IPS-NIHi11 (cell line): ENCODE results near the gene NDUFAF5.

ENCODE experiments used
- DNase-seq: peaks from one replicate; pipeline ENCODE4 v3.0.0; 2012; ENCODE audit warnings: mixed read lengths, low spot score

Gene NDUFAF5

DNA sequence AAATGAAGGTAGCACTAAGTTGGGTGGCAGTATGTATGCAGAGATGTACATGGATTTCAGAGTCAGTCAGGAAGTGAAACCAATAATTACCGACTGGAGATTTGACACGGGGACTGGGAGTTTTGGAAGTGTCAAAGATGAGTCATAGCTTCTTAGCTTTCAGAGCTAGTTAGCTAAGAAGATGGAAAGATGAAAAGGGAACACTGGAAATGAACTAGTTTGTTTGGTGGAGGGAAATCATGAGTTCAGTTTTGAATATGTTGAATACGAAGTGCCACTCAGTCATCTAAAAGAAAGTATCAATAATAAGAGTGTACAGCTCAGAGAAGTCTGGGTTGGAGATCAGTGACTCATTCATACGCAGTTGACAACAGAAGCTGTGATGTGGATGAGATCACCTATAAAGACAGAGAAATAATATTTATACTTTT lies 7.6 kb upstream of the NDUFAF5 start:
- no peak for DNase-seq

DNA sequence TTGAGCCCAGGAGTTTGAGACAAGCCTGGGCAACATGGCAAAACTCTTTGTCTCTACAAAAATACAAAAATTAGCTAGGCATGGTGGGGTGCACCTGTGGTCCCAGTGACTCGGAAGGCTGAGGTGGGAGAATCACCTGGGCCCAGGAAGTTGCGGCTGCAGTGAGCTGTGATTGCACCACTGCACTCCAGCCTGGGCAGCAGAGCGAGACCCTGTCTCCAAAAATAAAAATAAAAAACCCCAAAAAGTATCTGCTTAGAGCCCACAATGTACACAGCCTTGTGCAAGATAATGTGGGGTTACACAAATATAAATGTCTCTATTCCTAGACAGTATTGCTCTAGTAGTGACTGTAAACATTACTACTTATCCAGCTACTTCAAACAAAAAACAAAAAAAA lies 6.0 kb upstream of the NDUFAF5 start:
- no peak for DNase-seq

DNA sequence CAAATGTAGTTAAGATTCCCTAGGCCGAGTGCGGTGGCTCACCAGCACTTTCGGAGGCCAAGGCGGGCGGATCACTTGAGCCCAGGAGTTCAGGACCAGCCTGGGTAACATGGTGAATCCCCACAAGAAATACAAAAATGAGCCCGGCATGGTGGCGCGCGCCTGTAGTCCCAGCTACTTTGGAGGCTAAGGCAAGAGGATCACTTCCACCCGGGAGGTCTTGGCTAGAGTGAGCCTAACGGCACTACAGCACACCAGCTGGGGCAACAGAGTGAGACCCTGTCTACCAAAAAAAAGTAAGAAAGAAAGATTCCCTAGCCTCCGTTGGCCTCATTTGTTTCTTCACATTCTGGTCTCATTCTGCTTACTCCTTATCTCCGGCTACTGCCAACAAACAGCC lies 1.3 kb upstream of the NDUFAF5 start:
- DNase-seq: no peak

DNA sequence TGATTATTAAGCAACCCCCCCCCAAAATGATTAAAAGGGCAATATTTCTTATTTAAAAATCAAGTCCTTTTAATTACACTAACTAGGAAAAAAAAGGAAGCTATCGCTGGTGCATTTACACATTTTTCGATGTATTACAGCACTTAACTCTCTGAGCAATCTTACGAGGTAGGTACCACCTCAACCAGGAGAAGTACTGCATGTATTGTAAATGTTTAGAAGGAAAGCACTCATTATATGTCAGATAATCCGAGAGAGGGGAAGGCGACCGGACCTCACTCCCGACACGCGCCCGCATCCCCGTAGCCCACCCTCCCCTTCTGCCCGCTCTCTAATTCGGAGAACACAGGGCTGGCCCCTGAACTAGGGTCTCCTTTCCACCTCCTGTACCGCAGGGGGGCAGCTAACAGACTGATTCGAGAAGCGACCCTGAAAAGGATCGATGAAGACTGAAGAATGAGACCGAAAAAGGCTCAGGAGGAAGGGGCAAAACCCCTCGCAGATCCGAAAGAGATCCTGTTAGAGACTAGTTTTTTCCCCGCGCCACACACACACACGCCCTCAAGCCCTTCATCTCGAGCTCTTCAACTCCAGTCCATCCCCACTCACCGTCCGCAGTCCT lies 446 bp upstream of the NDUFAF5 start:
- peak; percentile 35 for DNase-seq

DNA sequence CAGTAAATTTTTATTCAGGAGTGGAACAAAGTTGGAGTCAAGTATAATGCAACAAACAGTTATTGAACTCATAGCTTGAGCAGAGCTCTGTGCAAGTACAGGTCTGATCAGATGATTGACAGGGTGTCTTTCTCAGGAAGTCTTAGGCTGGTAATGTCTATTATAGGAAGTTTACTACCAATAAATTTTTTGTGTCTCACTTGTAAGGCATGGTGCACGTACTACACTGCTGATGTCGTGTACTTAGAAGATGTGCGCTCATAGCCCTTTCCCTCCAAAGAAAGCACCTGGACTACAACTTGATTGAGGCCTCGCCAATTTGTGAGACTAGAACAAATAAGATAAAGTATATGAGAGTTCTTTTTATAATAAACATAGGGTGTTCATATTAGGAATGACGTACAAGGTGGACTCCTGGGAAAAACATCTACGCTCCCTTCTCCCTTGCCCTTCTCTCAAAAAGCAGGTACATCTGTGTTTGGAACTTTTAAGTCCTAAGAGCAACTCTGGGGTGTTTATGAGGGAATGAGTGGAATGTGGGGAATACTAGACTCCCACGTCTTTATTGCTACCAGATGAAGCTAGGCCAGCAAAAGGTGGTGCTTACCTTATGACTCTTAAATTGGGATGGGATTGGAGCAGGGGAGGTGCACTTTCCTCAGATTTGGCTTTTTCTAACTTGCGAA lies 1.5 kb downstream of the NDUFAF5 start:
- no peak for DNase-seq

DNA sequence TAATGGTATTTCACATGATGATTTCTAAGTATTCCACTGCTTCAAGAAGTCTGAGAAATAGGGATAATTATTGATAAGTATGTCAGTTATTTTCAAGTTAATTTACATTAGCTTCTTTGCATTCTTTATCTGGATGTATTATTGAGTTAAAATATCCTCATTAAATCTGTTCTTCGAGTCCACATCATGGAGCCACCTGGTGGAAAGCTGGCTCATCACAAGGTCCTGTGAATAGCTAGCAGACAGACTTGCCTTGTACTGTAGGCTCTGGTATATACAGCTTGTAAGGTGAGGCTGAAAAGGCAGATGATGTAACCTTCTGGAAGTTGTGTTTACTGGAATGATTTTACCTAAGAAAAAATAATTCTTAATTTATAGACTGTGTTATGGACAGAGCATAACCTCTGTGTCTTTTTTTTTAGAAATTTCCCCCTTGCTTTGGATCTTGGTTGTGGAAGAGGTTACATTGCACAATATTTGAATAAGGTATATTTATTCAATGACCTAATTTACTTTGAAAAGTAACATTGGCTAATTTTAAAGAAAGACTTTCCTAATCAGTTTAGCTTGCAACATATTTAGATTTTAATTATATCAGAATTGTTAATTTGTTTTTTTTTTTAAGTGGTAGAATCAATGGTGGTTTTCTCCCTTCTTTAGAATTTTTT lies 3.5 kb downstream of the NDUFAF5 start:
- peak; percentile 39 for DNase-seq

DNA sequence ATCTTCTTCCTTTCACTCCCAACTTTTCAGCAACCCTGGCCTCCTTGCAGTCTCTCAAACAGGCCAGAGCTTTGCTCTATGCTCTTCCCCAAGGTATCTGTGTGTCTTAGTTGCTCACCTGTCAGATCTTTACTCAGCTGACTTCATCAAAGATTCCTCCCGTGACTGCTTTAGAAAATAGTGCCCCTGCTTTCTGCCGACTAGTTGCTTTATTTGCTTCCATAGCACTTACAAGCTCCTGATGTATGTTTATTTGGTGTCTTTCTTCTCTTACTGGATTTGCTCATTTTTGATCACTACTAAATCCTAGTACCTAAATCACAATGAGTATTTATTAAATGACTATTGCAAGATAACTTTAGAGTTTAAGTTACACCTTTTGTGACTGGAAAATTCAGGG lies 5.9 kb downstream of the NDUFAF5 start:
- no peak for DNase-seq

DNA sequence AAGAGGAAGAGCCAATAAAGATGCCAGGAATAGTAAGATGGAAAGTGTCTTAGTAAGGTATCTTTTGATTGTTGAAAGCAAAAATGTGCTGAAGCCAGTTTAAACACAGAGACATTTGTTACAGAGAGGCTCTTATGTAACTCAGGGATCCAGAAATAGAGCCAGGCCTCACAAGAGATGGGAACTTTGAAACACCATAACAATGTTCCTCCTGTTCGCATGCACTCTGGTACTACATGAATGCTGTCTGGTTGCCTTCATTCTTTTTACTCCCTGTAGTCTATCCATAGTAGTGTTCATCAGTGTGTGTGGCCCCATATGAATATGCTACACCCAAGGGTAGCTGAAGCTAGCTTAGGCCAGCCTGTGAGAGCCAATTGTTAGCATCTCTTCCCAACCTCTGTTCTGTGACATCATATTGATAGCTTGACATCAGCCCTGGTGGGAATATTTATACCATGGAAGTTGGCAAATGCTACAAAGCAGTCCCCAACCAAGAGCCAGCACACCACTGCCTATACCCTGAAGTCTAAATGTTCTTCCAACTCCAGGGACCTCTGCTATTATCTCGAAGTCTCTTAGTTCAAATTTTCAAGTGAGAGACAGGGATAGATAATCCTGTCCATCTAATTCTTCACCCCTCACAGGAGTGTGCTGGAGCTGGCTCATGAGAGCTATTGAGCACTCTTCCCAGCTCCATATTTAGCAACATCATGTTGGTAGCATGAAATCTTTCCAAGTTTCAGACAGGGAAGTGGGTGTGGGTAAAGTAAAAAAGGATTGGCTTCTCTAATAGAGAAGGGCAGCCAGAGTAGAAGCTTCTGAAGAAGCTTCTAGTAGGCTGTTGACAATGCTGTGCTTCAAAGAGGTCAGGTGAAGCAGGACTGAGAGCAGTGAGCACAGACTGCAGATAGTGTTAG lies 7.0 kb downstream of the NDUFAF5 start:
- no peak for DNase-seq

DNA sequence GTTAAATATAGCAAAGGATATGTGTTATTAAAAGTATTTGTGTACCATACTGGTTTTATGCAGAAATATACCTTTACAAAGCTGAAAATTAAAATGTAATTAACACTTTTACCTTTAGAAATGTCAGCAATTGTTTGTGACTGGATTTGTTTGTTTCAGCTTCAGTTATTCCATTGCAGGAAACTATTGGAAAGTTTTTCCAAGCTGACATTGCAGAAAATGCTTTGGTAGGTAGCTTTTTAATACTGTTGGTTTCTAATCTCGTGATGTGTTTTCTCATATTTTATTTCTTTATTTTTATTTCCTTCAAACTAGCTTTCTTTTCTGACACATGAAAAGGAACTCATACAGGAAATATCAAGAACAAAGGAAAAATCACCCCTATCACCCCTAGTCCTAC lies 8.2 kb downstream of the NDUFAF5 start:
- no peak for DNase-seq

DNA sequence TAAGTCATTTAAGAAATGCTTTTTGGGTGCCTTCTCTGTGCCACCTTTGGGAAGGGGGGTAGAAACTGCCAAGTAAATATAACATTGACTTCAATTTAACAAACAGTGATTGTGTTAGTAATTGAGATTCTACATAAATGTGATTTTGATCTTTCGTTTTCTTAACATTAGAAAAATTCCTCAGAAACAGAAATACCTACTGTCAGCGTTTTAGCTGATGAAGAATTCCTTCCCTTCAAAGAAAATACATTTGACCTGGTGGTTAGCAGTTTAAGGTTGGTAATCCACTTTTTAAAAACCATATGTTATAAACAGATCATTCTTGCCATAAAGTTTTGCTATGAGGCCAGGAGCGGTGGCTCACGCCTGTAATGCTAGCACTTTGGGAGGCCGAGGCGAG lies 9.8 kb downstream of the NDUFAF5 start:
- DNase-seq: no peak

DNA sequence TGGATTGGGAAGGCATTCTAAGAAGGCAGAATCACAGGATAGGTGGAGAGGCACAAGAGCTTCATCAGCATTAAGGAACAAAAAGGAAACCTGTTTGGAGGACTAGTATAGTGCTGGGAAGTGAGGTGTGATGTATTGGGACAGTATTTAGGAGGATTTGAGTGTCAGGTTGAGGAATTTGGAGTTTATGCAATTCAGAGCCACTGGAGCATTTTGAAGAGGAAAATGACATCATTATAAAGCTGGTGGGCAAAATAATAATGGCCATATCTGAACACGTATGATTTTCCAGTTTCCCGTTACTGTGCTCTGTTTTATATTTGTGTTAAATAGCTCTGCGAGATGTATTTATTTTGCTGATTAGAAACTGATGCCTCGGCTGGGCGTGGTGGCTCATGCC lies 14.2 kb downstream of the NDUFAF5 start:
- DNase-seq: no peak

DNA sequence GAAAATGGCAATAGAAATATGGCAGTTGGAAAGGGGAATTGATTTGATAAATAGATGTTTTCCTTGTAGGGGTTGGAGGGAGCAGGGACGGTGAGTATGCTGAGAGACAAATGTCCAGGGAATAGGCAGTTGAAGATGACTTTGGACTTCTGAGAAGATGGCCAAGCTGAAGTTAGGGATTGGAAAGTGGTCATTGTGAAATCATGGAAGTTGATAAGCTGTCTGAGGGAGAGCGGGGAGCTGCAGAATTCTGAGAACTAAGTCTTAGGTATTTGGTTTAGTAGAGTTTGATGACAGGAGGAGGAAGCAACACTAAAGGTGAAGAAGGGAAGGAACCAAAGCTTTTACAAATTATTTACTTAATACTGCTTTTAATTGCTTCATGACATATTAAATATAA lies 15.1 kb downstream of the NDUFAF5 start:
- DNase-seq: no peak

DNA sequence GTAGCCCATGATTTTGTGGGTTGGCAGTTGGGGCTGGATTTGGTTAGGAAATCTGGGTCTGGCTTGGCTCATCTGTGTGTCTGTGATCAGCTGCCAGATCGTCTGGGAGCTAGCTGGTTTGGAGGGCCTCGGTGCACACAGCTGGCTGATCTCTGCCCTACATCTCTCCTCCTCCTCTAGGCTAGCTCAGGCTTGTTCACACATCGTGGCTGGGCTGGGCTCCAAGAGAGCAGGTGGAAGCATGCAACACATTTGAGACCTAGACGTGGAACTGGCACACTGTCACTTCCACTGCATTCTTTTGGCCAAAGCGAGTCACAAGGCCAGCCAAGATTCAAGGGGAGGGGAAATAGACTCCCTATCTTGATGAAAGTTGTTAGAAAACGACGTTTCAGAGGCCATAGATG lies 15.9 kb downstream of the NDUFAF5 start:
- DNase-seq: no peak

DNA sequence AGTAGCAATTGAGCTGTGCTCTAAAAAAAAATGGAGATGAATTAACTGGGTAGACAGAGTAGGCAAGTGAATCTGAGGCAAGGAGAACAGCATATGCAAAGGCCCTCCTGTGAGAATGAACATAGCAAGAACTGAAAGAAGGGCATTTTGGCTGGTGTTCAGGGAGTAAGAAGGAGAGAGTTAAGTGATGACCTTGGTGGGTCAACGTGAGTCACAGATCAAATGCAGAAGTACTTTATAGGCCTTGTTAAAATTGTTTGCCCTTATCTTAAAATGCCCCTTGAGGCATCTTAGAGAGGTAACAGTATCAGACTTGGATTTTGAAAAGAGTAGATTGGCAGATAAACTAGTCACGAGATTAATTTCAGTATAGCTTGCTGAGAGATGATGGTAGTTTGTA lies 24.5 kb downstream of the NDUFAF5 start:
- DNase-seq: no peak

DNA sequence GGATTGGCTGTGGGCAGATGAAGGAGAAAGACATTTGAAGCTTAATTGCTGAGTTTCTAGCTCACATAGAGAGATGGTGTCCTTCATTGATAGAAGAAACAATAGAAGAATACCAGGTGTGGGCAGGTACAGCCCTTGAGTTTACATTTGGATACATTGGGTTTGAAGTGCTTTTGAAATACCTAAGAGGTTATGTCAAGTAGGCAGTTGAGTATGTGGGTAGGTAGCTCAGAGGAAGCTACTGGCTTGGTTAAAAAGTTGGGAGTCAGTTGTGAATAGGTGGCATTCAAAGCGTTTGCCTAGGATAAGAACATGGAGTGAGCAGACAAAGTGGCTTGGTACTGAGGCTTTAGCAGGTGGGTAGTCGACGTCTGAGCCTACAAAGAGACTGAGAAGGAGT lies 25.0 kb downstream of the NDUFAF5 start:
- DNase-seq: no peak

DNA sequence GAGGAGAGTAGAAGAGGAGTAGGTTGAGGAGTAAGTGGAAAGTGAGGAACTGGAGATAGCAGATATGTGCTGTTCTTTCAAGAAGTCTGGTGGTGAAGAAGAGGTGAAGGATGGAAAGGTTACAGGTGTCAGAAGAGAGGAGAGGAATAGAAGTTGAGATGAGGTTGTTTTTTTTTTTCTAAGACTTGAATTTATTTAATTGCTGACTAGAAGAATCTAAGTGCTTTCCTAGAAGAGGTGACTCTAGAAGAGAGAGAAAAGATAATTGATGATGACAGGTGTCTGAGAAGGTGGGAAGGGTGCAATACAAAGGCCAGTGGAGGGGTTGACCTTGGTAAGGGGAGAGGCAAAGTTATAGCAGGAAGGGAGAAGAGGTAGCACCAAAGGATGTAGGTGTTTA lies 25.6 kb downstream of the NDUFAF5 start:
- DNase-seq: no peak

DNA sequence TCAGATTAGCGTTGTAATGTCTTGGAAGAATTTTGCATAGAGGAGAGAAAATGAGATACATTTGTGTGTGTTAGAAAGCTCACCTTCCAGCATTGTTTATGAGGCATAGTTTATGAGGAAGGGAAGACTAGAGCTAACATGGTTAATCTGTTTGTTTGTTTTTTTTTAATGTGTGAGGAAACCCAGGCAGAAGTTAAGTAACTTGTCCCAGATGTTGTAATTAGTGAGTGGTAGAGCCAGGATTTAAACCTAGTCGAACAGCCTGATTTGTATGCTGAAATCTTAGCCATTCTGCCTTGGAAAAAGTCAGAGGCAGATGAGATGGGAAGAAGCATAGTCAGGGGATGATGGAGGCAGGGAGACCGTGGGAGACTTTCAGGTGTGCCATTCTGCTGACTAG lies 29.1 kb downstream of the NDUFAF5 start:
- no peak for DNase-seq

DNA sequence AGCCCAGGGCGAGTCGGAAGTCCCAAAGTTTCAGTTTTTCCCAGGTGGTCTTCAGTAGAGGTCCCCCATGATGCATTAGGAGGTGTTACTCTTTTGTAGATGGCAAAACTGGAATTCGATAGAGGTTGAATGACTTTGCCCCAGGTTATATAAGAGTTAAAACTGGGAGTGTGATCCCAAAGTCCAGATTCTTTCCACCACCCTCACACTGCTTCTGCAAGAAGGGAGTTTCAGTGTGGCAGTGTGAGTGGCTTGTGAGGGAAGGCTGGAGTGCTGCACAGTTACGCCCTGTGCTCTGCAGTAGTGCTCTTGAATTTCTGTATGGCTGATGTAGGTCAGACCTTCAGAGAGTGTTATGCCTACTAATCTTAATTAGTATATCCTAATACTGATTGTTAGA lies 29.8 kb downstream of the NDUFAF5 start:
- DNase-seq: no peak

DNA sequence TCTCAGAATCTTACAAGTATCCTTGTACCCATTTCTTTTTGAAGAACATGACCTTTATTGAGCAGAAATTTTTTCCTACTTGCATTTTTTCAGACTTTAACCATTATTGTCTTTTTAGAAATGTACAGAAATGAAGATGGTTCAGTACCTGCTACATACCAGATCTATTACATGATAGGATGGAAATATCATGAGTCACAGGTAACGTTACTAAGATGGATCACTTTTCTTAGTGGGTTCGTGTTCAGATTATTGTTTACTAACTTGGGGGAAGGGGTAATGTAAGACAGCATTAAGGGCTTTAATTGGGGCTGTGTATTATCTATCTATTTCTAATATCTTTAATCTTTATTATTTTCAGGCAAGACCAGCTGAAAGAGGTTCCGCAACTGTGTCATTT lies 31.9 kb downstream of the NDUFAF5 start:
- no peak for DNase-seq

DNA sequence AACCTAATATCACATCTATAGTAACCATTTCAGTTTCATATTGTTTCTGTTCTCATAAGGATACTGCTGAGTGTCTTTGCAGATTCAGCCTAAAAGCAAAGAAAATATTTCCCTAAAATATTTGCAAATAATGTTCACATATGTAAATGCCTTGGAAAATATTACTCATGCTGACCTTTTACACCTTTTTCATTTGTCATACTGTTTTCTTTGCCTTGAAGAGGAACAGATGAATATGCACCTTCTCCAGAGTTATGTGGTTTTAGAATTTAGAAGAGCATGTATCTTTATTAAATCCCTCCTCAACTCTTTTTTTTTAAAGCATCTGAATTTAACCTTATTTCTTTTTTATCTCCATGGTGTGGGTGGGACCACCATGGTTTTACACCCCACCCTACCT lies 32.5 kb downstream of the NDUFAF5 start:
- no peak for DNase-seq

DNA sequence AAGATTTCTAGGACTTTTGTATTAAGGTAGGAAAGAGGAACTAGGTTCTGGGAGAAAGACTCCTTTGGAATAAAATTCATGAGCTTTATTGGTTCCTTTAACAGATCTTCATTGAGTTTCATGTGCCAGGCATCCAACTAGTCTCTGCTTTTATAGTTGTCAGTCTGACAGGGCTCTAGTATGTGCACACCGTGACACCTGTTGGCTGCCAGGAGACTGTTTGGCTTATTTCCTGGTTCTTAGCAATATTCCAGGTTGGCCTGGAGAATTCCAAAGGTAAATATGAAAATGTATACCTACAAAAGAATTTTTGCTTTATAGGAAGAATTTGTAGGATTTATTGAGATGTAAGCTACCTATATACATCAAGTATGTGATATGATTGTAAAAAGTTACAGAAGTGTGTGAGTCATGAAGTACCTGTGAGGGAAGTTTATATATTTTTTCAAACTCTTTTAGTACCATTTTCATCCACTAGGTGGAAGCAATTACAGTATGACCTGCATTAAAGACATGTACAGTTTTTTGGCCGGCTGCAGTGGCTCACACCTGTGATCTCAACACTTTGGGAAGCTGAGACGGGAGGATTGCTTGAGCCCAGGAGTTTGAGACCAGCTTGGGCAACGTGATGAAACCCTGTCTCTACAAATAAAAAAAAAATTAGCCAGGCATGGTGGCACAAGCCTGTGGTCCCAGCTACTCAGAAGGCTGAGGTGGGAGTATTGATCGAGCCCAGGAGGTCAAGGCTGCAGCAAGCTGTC lies 35.2 kb downstream of the NDUFAF5 start:
- DNase-seq: peak; percentile 67

DNA sequence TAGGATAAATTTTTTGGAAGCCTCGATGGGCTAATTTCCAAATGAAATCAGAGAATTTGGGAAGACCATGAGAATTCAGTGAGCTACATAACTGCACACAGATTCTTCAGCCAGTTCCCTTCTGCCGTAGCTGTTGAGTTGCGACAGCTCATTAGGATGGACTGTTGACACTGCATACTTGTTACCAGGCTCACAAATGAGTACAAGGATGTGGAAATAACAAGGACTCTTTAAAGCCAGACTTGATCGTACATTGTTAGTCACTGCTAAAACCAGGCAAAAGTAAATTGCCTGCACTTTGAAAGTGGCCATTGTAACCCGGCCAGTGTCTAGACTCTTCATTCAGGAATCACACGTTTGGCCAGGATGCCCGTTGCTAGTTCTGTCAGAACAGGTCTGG lies 37.0 kb downstream of the NDUFAF5 start:
- no peak for DNase-seq
